ENCODE measurements around the gene DNAH6. TPM values are rescaled to one million over a fixed set of nuclear protein-coding genes. Genes with fewer than 3 reads are reported as not detected.

Gene DNAH6
- total and polyA plus RNA-seq, 2 of the 13 experiments (the other 11 are each of a cell fraction or from before 2014, with no cell fraction given): 0.01 TPM; not detected in 1

DNA sequence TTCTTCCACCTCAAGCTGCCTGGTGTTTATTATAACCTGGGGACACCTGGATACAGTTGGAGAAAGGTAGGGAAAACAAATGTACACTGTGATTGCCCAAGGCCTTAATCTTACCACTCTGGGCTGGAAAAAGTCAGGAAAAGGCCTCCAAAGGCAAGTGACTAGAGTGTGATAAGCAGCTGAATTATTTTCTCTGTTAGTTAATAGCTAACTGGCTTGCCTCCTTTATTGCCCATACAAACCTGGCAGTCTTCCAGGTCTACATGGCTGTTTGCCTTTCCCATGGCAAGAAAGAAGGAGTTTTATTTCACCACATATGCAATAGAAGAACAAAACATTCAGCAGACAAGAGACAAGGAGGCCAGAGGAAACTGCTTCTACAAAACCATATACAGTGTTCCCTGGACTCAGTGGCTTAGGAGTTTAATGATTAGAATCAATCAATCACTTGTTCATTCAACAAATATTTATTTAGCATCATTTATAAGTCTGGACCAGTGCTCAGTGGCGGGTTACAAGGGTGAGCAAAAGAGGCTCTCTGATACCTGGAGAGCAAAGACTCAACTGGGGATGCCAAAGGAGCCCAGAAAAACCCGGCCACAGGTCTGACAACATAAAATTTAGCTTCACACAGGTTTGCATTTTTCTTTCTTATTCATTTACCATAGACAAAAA is 29.7 kb upstream of the DNAH6 start (continued):
- TF ChIP-seq, protein P1, sequence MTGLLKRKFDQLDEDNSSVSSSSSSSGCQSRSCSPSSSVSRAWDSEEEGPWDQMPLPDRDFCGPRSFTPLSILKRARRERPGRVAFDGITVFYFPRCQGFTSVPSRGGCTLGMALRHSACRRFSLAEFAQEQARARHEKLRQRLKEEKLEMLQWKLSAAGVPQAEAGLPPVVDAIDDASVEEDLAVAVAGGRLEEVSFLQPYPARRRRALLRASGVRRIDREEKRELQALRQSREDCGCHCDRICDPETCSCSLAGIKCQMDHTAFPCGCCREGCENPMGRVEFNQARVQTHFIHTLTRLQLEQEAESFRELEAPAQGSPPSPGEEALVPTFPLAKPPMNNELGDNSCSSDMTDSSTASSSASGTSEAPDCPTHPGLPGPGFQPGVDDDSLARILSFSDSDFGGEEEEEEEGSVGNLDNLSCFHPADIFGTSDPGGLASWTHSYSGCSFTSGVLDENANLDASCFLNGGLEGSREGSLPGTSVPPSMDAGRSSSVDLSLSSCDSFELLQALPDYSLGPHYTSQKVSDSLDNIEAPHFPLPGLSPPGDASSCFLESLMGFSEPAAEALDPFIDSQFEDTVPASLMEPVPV (CRISPR knock-in tag; IDR thresholded peaks at IDR 0.05): no peak
- no peak for TF ChIP-seq DMTF1 (CRISPR knock-in tag; IDR thresholded peaks at IDR 0.05)

GRCh38 chr2:84487298-84487996 is 28.9 kb upstream of the DNAH6 start:
- DNase-seq (ENCODE audit: low spot score) (peak; percentile 76), ATAC-seq (peak; percentile 92), FAIRE-seq (peak; percentile 85)
- ChIA-PET CTCF (ENCODE audit: low intra/inter-chr PET ratio, low total read pairs) (no interaction called here), POLR2A (interaction anchor here (0.6 to 1.3 kb wide), 2 partner anchors 28 to 376 kb away, joined by 3 to 4 read pairs; partner anchors contain the start of gene SUCLG1)
- WGBS (ENCODE audit: low lambda C conversion rate): 0% methylated on average over 3 of the region's 3 CpGs
- intact Hi-C loops (cut with micrococcal nuclease; ENCODE audit: unreplicated experiment): loop anchor here (2.0 to 5.0 kb wide), 2 partner anchors 29 to 125 kb away; partner anchors contain the start of gene SUCLG1
- Histone ChIP-seq H3K27ac (ENCODE audit: extremely low read length, insufficient read depth, low read length) (peak overlapping the region; percentile 65), H3K27me3 (ENCODE audit: control insufficient read depth in 1 of 2, insufficient read depth in 2 of 2, low read length in 2 of 2) (no peaks in the 10 kb centered on the region), H3K4me1 (ENCODE audit: insufficient read depth, low read length) (peaks cover 30% of the 10 kb centered on the region), H4K20me1 (ENCODE audit: insufficient read depth, low read length) (no peaks in the 10 kb centered on the region), H2AFZ (ENCODE audit: low read length) (no peak overlapping the region), H3K79me2 (ENCODE audit: insufficient read depth, low read length) (no peaks in the 10 kb centered on the region), H3K4me3 (replicated peaks in 1 of 3; ENCODE audit: insufficient read depth in 1 of 3, low read depth in 2 of 3, low read length in 3 of 3) (no peak overlapping the region), H3K9ac (ENCODE audit: insufficient read depth, low read depth, low read length) (no peak overlapping the region), H3K4me2 (ENCODE audit: low read depth, low read length) (peak overlapping the region; percentile 47), H3K36me3 (replicated peaks in 1 of 2; ENCODE audit: control insufficient read depth in 1 of 2, insufficient read depth in 2 of 2, low read length in 2 of 2) (no peaks in the 10 kb centered on the region), H3K9me3 (ENCODE audit: low read length) (no peaks in the 10 kb centered on the region)
- BruUV-seq (replicated peaks): no TSS peak
- in situ Hi-C loops (cut with HindIII; ENCODE audit: extremely low pct_ligation_motif_present, low pct_unique_long_range_greater_than_20kb): loop anchor here (5.0 kb wide), 1 partner anchor 395 kb away; the partner anchor contains the start of gene TRABD2A
- no peak for TF ChIP-seq RXRB (CRISPR knock-in tag; IDR thresholded peaks at IDR 0.05; ENCODE audit: borderline replicate concordance)
- no peak for TF ChIP-seq ZNF354B (CRISPR knock-in tag; IDR thresholded peaks at IDR 0.05)
- TF ChIP-seq ZNF549 (CRISPR knock-in tag; IDR thresholded peaks at IDR 0.05): 0 out of 2 replicates have a peak, but pooled peaks have one; percentile 43
- TF ChIP-seq ZNF674 (CRISPR knock-in tag; IDR thresholded peaks at IDR 0.05; ENCODE audit: low read depth): no peak
- no peak for TF ChIP-seq SAFB2 (CRISPR knock-in tag; IDR thresholded peaks at IDR 0.05; ENCODE audit: borderline replicate concordance, low read depth)
- TF ChIP-seq, protein P2, sequence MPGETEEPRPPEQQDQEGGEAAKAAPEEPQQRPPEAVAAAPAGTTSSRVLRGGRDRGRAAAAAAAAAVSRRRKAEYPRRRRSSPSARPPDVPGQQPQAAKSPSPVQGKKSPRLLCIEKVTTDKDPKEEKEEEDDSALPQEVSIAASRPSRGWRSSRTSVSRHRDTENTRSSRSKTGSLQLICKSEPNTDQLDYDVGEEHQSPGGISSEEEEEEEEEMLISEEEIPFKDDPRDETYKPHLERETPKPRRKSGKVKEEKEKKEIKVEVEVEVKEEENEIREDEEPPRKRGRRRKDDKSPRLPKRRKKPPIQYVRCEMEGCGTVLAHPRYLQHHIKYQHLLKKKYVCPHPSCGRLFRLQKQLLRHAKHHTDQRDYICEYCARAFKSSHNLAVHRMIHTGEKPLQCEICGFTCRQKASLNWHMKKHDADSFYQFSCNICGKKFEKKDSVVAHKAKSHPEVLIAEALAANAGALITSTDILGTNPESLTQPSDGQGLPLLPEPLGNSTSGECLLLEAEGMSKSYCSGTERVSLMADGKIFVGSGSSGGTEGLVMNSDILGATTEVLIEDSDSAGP (CRISPR knock-in tag; IDR thresholded peaks at IDR 0.05; ENCODE audit: borderline replicate concordance): no peak
- no peak for TF ChIP-seq ZNF12 (CRISPR knock-in tag; IDR thresholded peaks at IDR 0.05)
- 0 out of 2 replicates have a peak, but pooled peaks have one; percentile 31 for TF ChIP-seq NR2C2 (CRISPR knock-in tag; IDR thresholded peaks at IDR 0.05; ENCODE audit: borderline replicate concordance)
- no peak for TF ChIP-seq HOMEZ (CRISPR knock-in tag; IDR thresholded peaks at IDR 0.05; ENCODE audit: low read depth)
- TF ChIP-seq XRCC5 (optimal IDR thresholded peaks at IDR 0.05; ENCODE audit: low read length): peak; percentile 19
